Measurements from ENCODE around the gene HOXC9. TPM values are rescaled to one million over a fixed set of nuclear protein-coding genes. Genes with fewer than 3 reads are reported as not detected.

Gene HOXC9
- total RNA-seq, 6 donors from 2014 or later: 0.17 to 0.23 TPM; not detected in 4

GRCh38 chr12:53952335-53952694 lies 47.6 kb upstream of the HOXC9 start:
- peaks cover 0 to 33% (median 3%) of the 10 kb centered on the region in 4 donors for H3K4me1 ChIP-seq
- no peak overlapping the region for H3K27ac ChIP-seq
- H3K36me3 ChIP-seq: no peaks in the 10 kb centered on the region
- TF ChIP-seq POLR2AphosphoS5 (IDR thresholded peaks at IDR 0.05): no peak
- no peak for TF ChIP-seq EP300 (IDR thresholded peaks at IDR 0.05)
- no peak for TF ChIP-seq POLR2A (IDR thresholded peaks at IDR 0.05)
- no peak for TF ChIP-seq CTCF (IDR thresholded peaks at IDR 0.05)
- no peaks in the 10 kb centered on the region for H3K9me3 ChIP-seq
- H3K4me3 ChIP-seq: no peak overlapping the region
- WGBS, 2 donors: 3 to 12% methylated on average over 13 of the region's 13 CpGs
- peaks cover 0 to 86% (median 54%) of the 10 kb centered on the region in 4 donors for H3K27me3 ChIP-seq
- DNase-seq: peak in 1 of 2 donors; percentile 71
- ATAC-seq (ENCODE audit: low FRiP score in 2 of 2): no peak

GRCh38 chr12:53952871-53953734 lies 46.9 kb upstream of the HOXC9 start:
- H3K27ac ChIP-seq: no peak overlapping the region
- ATAC-seq (ENCODE audit: low FRiP score in 2 of 2) (no peak), DNase-seq (peak in 1 of 2 donors; percentile 83)
- peaks cover 0 to 91% (median 58%) of the 10 kb centered on the region in 4 donors for H3K27me3 ChIP-seq
- H3K36me3 ChIP-seq: no peaks in the 10 kb centered on the region
- H3K4me1 ChIP-seq: peaks cover 0 to 33% (median 3%) of the 10 kb centered on the region in 4 donors
- no peaks in the 10 kb centered on the region for H3K9me3 ChIP-seq
- TF ChIP-seq POLR2A (IDR thresholded peaks at IDR 0.05) (no peak), POLR2AphosphoS5 (IDR thresholded peaks at IDR 0.05) (no peak), EP300 (IDR thresholded peaks at IDR 0.05) (no peak), CTCF (IDR thresholded peaks at IDR 0.05) (no peak)
- no peak overlapping the region for H3K4me3 ChIP-seq
- WGBS, 2 donors: 7% methylated on average over 17 to 36 of the region's 38 CpGs

GRCh38 chr12:53953831-53954693 lies 45.9 kb upstream of the HOXC9 start:
- Histone ChIP-seq H3K4me1 (peaks cover 0 to 33% (median 3%) of the 10 kb centered on the region in 4 donors), H3K4me3 (no peak overlapping the region), H3K27me3 (peaks cover 0 to 97% (median 62%) of the 10 kb centered on the region in 4 donors), H3K27ac (no peak overlapping the region), H3K9me3 (no peaks in the 10 kb centered on the region), H3K36me3 (no peaks in the 10 kb centered on the region)
- no peak for DNase-seq
- TF ChIP-seq CTCF (IDR thresholded peaks at IDR 0.05): no peak
- no peak for TF ChIP-seq POLR2A (IDR thresholded peaks at IDR 0.05)
- no peak for TF ChIP-seq POLR2AphosphoS5 (IDR thresholded peaks at IDR 0.05)
- TF ChIP-seq EP300 (IDR thresholded peaks at IDR 0.05): no peak
- 6 to 7% methylated on average over 19 of the region's 19 CpGs for WGBS, 2 donors
- ATAC-seq (ENCODE audit: low FRiP score in 2 of 2): no peak

- Histone ChIP-seq H3K4me3 (no peak within 1 kb of the TSS), H3K27me3 (peaks cover 0 to 94% (median 61%) of the 10 kb centered on the region in 4 donors), H3K36me3 (no peaks in the 10 kb centered on the region), H3K9me3 (no peaks in the 10 kb centered on the region), H3K4me1 (peaks cover 0 to 33% (median 3%) of the 10 kb centered on the region in 4 donors), H3K27ac (no peak within 1 kb of the TSS)
- DNase-seq: no peak
- TF ChIP-seq CTCF (IDR thresholded peaks at IDR 0.05) (no peak), EP300 (IDR thresholded peaks at IDR 0.05) (no peak), POLR2A (IDR thresholded peaks at IDR 0.05) (no peak), POLR2AphosphoS5 (IDR thresholded peaks at IDR 0.05) (no peak)
- 4 to 7% methylated on average over 14 to 18 of the region's 20 CpGs for WGBS, 2 donors
- ATAC-seq (ENCODE audit: low FRiP score in 2 of 2): no peak
Measured at GRCh38 chr12:53954694-53955035, 45.3 kb upstream of the HOXC9 start, which contains the start of gene HOXC12. Gene HOXC12 (plus strand): TSS chr12:53954903. CDS start chr12:53954930, 27 bp downstream.

Measured in upper lobe of left lung (tissue), 6 donors.